HepG2 (cell line): ENCODE results near the gene TAF8. TPM values are rescaled to one million over a fixed set of nuclear protein-coding genes. Genes with fewer than 3 reads are reported as not detected.

Source experiments
- ARNT2 ChIP-seq: sonication (generic); formaldehyde crosslinking; IDR thresholded peaks from 2 replicates; pipeline ENCODE4 v1.8.0; 2022; ENCODE audit warnings: mild to moderate bottlenecking, low read depth, missing genetic modification reagents, moderate library complexity
- ATF2 ChIP-seq: sonication (generic); formaldehyde crosslinking; IDR thresholded peaks from 2 replicates; pipeline ENCODE4 v1.4.0; 2020; ENCODE audit warnings: missing genetic modification reagents
- GATAD2A ChIP-seq: IDR thresholded peaks from 2 replicates; pipeline ENCODE4 v1.6.1; 2016
- HOXD1 ChIP-seq: sonication (generic); formaldehyde crosslinking; IDR thresholded peaks from 2 replicates; pipeline ENCODE4 v1.5.0; 2020; ENCODE audit warnings: missing genetic modification reagents
- IRF1 ChIP-seq: sonication (generic); formaldehyde crosslinking; IDR thresholded peaks from 2 replicates; pipeline ENCODE4 v1.4.0; 2020; ENCODE audit warnings: low read depth, mild to moderate bottlenecking, missing genetic modification reagents
- IRF2 ChIP-seq: IDR thresholded peaks from 2 replicates; pipeline ENCODE4 v1.6.1; 2018; ENCODE audit warnings: missing genetic modification reagents, missing compliant biosample characterization
- MAFF ChIP-seq: IDR thresholded peaks from 2 replicates; pipeline ENCODE4 v1.6.1; 2011; ENCODE audit warnings: low read depth, low read length, improper control_type of control experiment
- MIXL1 ChIP-seq: IDR thresholded peaks from 2 replicates; pipeline ENCODE4 v1.6.1; 2016
- PITX1 ChIP-seq: sonication (generic); formaldehyde crosslinking; IDR thresholded peaks from 2 replicates; pipeline ENCODE4 v1.5.1; 2020; ENCODE audit warnings: mild to moderate bottlenecking, missing genetic modification reagents
- SAP130 ChIP-seq: IDR thresholded peaks from 2 replicates; pipeline ENCODE4 v1.6.1; 2016; ENCODE audit warnings: low read depth
- SMC3 ChIP-seq: IDR thresholded peaks from 2 replicates; pipeline ENCODE4 v1.6.1; 2011; ENCODE audit warnings: low read length, improper control_type of control experiment
- SP5 ChIP-seq: IDR thresholded peaks from 2 replicates; pipeline ENCODE4 v1.6.1; 2016; ENCODE audit warnings: low read depth, borderline replicate concordance
- SRSF9 ChIP-seq: fragments of 200-400 bp; formaldehyde crosslinking; IDR thresholded peaks from 2 replicates; pipeline ENCODE4 v1.6.1; 2018; ENCODE audit warnings: borderline replicate concordance, mild to moderate bottlenecking, low read depth, low read length; ENCODE audit not compliant: insufficient read depth, poor library complexity, severe bottlenecking
- THRA ChIP-seq: sonication (generic); formaldehyde crosslinking; IDR thresholded peaks from 2 replicates; pipeline ENCODE4 v1.4.0; 2020; ENCODE audit warnings: missing genetic modification reagents, borderline replicate concordance
- ZBTB21 ChIP-seq: sonication (generic); formaldehyde crosslinking; IDR thresholded peaks from 2 replicates; pipeline ENCODE4 v1.4.0; 2020; ENCODE audit warnings: missing genetic modification reagents
- ZFP62 ChIP-seq: sonication (generic); formaldehyde crosslinking; IDR thresholded peaks from 2 replicates; pipeline ENCODE4 v1.4.0; 2020; ENCODE audit warnings: missing genetic modification reagents
- ZMAT5 ChIP-seq: sonication (generic); formaldehyde crosslinking; IDR thresholded peaks from 2 replicates; pipeline ENCODE4 v1.5.0; 2020; ENCODE audit warnings: mild to moderate bottlenecking, low read depth, missing genetic modification reagents, borderline replicate concordance
- ZNF3 ChIP-seq: IDR thresholded peaks from 2 replicates; pipeline ENCODE4 v1.7.0; 2017; ENCODE audit warnings: inconsistent platforms
- ZNF501 ChIP-seq: sonication (generic); formaldehyde crosslinking; IDR thresholded peaks from 2 replicates; pipeline ENCODE4 v1.5.1; 2020; ENCODE audit warnings: mild to moderate bottlenecking, moderate library complexity, missing genetic modification reagents
- ZNF572 ChIP-seq: sonication (generic); formaldehyde crosslinking; IDR thresholded peaks from 2 replicates; pipeline ENCODE4 v1.5.1; 2020; ENCODE audit warnings: mild to moderate bottlenecking, missing genetic modification reagents
- ZNF598 ChIP-seq: sonication (generic); formaldehyde crosslinking; IDR thresholded peaks from 2 replicates; pipeline ENCODE4 v1.5.1; 2020; ENCODE audit warnings: mild to moderate bottlenecking, missing genetic modification reagents, borderline replicate concordance
- ZNF607 ChIP-seq: sonication (generic); formaldehyde crosslinking; IDR thresholded peaks from 2 replicates; pipeline ENCODE4 v1.5.1; 2020; ENCODE audit warnings: missing genetic modification reagents, mild to moderate bottlenecking, borderline replicate concordance
- ZNF614 ChIP-seq: IDR thresholded peaks from 2 replicates; pipeline ENCODE4 v1.6.1; 2018; ENCODE audit warnings: missing biosample characterization, missing genetic modification reagents, inconsistent platforms, borderline replicate concordance
- ZNF644 ChIP-seq: IDR thresholded peaks from 2 replicates; pipeline ENCODE4 v1.6.1; 2016; ENCODE audit warnings: low read depth
- ZSCAN9 ChIP-seq: IDR thresholded peaks from 2 replicates; pipeline ENCODE4 v1.6.1; 2016; ENCODE audit warnings: borderline replicate concordance
- polyA plus RNA-seq, 8 experiments: library from polyadenylated mRNA; depleted of rRNA in 3 of 8; stranded (reverse) in 7 of 8; unstranded in 1 of 8; fragments of >200 nt; fragmentation: Illumina TruSeq in 4 of 8; extraction: Trizol in 4 of 8; gene quantifications; 2 replicates each; pipeline versions ENCODE4 v1.2.1 to v1.2.3, GENCODE V29; 2011 to 2016; ENCODE audit warnings: low read depth in 4 of 8, missing spikeins in 1 of 8, mixed read lengths in 1 of 8; ENCODE audit not compliant: insufficient read depth in 1 of 8
- total RNA-seq, 5 experiments: library from RNA; depleted of rRNA; stranded (reverse); fragments of >200 nt; fragmentation: Illumina TruSeq; extraction: Trizol; gene quantifications; 2 replicates each; pipeline ENCODE4 v1.2.3, GENCODE V29; 2016; ENCODE audit warnings: low read depth in 1 of 5

The TAF8 gene
- total and polyA plus RNA-seq, 2 of the 13 experiments (the other 11 are each of a cell fraction or from before 2014, with no cell fraction given): 25.2 to 25.8 TPM

- peak; percentile 17; the same call in 1 of the 2 replicates for TF ChIP-seq ATF2
- peak; percentile 100 for TF ChIP-seq SMC3
- peak; percentile 61; the same call in 1 of the 2 replicates for TF ChIP-seq GATAD2A (CRISPR knock-in tag)
- 0 out of 2 replicates have a peak, but pooled peaks have one; percentile 27 for TF ChIP-seq IRF2 (CRISPR knock-in tag)
- TF ChIP-seq SRSF9: no peak
- no peak for TF ChIP-seq ZNF607 (CRISPR knock-in tag)
- peak; percentile 61; the same call in 1 of the 2 replicates for TF ChIP-seq THRA (CRISPR knock-in tag)
- TF ChIP-seq SP5: no peak
- 0 out of 2 replicates have a peak, but pooled peaks have one; percentile 30 for TF ChIP-seq ZSCAN9 (CRISPR knock-in tag)
- peak; percentile 79 for TF ChIP-seq MAFF
- 0 out of 2 replicates have a peak, but pooled peaks have one; percentile 29 for TF ChIP-seq ARNT2 (CRISPR knock-in tag)
- no peak for TF ChIP-seq ZMAT5 (CRISPR knock-in tag)
- TF ChIP-seq ZNF644 (CRISPR knock-in tag): no peak
- TF ChIP-seq ZNF614: peak; percentile 45; the same call in 1 of the 2 replicates
- TF ChIP-seq PITX1: peak; percentile 39; the same call in 1 of the 2 replicates
- no peak for TF ChIP-seq ZFP62 (CRISPR knock-in tag)
- TF ChIP-seq ZNF572 (CRISPR knock-in tag): 0 out of 2 replicates have a peak, but pooled peaks have one; percentile 18
- TF ChIP-seq IRF1 (CRISPR knock-in tag): no peak
- no peak for TF ChIP-seq ZBTB21 (CRISPR knock-in tag)
- peak; percentile 26; the same call in 1 of the 2 replicates for TF ChIP-seq MIXL1 (CRISPR knock-in tag)
- TF ChIP-seq HOXD1: no peak
- no peak for TF ChIP-seq ZNF501
- TF ChIP-seq ZNF598: 0 out of 2 replicates have a peak, but pooled peaks have one; percentile 18
- TF ChIP-seq SAP130 (CRISPR knock-in tag): peak; percentile 24; the same call in 1 of the 2 replicates
- TF ChIP-seq ZNF3 (CRISPR knock-in tag): peak; percentile 74
Observed at GRCh38 chr6:42075159-42075838, 25.0 kb downstream of the TAF8 start (continued).
